ENCODE measurements around the gene ACE.

DNA sequence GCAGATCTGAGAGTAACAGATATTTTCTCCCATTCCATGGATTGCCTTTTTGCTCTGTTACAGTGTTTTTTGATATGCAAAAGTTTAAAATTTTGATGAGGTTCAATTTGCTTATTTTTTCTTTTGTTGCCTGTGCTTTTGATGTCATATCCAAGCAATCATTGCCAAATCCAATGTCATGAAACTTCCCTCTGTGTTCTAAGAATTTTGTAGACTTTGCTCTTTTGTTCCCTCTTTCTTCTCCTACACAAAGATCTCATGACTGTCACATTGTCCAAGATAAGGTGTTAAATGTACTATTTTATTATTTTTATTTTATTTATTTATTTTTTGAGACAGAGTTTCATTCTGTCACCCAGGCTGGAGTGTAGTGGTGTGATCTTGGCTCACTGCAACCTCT is 27.4 kb downstream of the ACE start:
- TF ChIP-seq, protein P1, sequence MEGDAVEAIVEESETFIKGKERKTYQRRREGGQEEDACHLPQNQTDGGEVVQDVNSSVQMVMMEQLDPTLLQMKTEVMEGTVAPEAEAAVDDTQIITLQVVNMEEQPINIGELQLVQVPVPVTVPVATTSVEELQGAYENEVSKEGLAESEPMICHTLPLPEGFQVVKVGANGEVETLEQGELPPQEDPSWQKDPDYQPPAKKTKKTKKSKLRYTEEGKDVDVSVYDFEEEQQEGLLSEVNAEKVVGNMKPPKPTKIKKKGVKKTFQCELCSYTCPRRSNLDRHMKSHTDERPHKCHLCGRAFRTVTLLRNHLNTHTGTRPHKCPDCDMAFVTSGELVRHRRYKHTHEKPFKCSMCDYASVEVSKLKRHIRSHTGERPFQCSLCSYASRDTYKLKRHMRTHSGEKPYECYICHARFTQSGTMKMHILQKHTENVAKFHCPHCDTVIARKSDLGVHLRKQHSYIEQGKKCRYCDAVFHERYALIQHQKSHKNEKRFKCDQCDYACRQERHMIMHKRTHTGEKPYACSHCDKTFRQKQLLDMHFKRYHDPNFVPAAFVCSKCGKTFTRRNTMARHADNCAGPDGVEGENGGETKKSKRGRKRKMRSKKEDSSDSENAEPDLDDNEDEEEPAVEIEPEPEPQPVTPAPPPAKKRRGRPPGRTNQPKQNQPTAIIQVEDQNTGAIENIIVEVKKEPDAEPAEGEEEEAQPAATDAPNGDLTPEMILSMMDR (IDR thresholded peaks at IDR 0.05) = no peak
- no peak for TF ChIP-seq SMAD3 (CRISPR knock-in tag; IDR thresholded peaks at IDR 0.05; ENCODE audit: borderline replicate concordance)
- TF ChIP-seq, protein P2, sequence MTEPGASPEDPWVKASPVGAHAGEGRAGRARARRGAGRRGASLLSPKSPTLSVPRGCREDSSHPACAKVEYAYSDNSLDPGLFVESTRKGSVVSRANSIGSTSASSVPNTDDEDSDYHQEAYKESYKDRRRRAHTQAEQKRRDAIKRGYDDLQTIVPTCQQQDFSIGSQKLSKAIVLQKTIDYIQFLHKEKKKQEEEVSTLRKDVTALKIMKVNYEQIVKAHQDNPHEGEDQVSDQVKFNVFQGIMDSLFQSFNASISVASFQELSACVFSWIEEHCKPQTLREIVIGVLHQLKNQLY (CRISPR knock-in tag; IDR thresholded peaks at IDR 0.05) = no peak
- TF ChIP-seq, protein P3, sequence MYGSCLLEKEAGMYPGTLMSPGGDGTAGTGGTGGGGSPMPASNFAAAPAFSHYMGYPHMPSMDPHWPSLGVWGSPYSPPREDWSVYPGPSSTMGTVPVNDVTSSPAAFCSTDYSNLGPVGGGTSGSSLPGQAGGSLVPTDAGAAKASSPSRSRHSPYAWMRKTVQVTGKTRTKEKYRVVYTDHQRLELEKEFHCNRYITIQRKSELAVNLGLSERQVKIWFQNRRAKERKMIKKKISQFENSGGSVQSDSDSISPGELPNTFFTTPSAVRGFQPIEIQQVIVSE (CRISPR knock-in tag; IDR thresholded peaks at IDR 0.05; ENCODE audit: borderline replicate concordance) = no peak
- TF ChIP-seq, protein P4, sequence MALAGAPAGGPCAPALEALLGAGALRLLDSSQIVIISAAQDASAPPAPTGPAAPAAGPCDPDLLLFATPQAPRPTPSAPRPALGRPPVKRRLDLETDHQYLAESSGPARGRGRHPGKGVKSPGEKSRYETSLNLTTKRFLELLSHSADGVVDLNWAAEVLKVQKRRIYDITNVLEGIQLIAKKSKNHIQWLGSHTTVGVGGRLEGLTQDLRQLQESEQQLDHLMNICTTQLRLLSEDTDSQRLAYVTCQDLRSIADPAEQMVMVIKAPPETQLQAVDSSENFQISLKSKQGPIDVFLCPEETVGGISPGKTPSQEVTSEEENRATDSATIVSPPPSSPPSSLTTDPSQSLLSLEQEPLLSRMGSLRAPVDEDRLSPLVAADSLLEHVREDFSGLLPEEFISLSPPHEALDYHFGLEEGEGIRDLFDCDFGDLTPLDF (CRISPR knock-in tag; IDR thresholded peaks at IDR 0.05) = no peak
